CD14-positive monocyte (primary cell): Measurements from ENCODE around the gene HSPB2. TPM values are rescaled to one million over a fixed set of nuclear protein-coding genes. Genes with fewer than 3 reads are reported as not detected.
A peak's percentile ranks its signal among the peaks of the same experiment; 100 is the strongest.

ENCODE experiments used
- DNase-seq, 3 donors: peaks; one replicate each; pipeline ENCODE4 v3.0.0-alpha.2; 2011 to 2022
- H2AFZ ChIP-seq: 2 replicates; pipeline ENCODE4 v1.6.0; 2012; ENCODE audit warnings: mild to moderate bottlenecking, low read depth, low read length, inconsistent platforms; ENCODE audit not compliant: insufficient read depth, poor library complexity, severe bottlenecking
- H3K27ac ChIP-seq, 2 donors: 1 replicate in 1 of 2; 2 replicates in 1 of 2; pipeline ENCODE4 v1.5.1; 2012 to 2013; ENCODE audit warnings: low read length in 2 of 2, control low read depth in 1 of 2, inconsistent platforms in 1 of 2, low read depth in 1 of 2, mild to moderate bottlenecking in 1 of 2
- H3K27me3 ChIP-seq, 2 donors: one replicate each; pipeline versions ENCODE4 v1.6.0 to v1.6.1; 2011 to 2013; ENCODE audit warnings: low read length in 2 of 2; ENCODE audit not compliant: control insufficient read depth in 2 of 2, insufficient read depth in 2 of 2
- H3K36me3 ChIP-seq, 2 donors: replicated peaks in 1 of 2; 1 replicate in 1 of 2; 2 replicates in 1 of 2; pipeline versions ENCODE4 v1.5.1 to v1.6.1; 2012 to 2013; ENCODE audit warnings: low read length in 2 of 2, control low read depth in 1 of 2, inconsistent platforms in 1 of 2, mild to moderate bottlenecking in 1 of 2; ENCODE audit not compliant: insufficient read depth in 2 of 2, control insufficient read depth in 1 of 2
- H3K4me1 ChIP-seq, 2 donors: 1 replicate in 1 of 2; 2 replicates in 1 of 2; pipeline versions ENCODE4 v1.5.1 to v1.6.1; 2012 to 2013; ENCODE audit warnings: low read length in 2 of 2, control low read depth in 1 of 2, inconsistent platforms in 1 of 2, mild to moderate bottlenecking in 1 of 2, moderate library complexity in 1 of 2; ENCODE audit not compliant: insufficient read depth in 2 of 2, control insufficient read depth in 1 of 2
- H3K4me2 ChIP-seq: replicated peaks from 2 replicates; pipeline ENCODE3; 2012; ENCODE audit warnings: low read length, moderate library complexity, mild to moderate bottlenecking; ENCODE audit not compliant: poor library complexity, severe bottlenecking; ENCODE audit errors: extremely low read depth
- H3K4me3 ChIP-seq, 3 experiments: fragments of 200-600 bp in 1 of 3; sonication (generic) in 1 of 3; replicated peaks in 1 of 3; 1 replicate in 2 of 3; 2 replicates in 1 of 3; pipeline ENCODE4 v1.5.1; 2011 to 2013; ENCODE audit warnings: low read length in 3 of 3, mild to moderate bottlenecking in 3 of 3, control low read depth in 2 of 3, low read depth in 2 of 3, inconsistent platforms in 1 of 3, moderate library complexity in 1 of 3
- H3K79me2 ChIP-seq: 2 replicates; pipeline ENCODE4 v1.6.0; 2012; ENCODE audit warnings: mild to moderate bottlenecking, control low read depth, inconsistent platforms, low read length, moderate library complexity; ENCODE audit not compliant: insufficient read depth
- H3K9ac ChIP-seq: 2 replicates; pipeline ENCODE4 v1.6.0; 2017; ENCODE audit warnings: low read length, mild to moderate bottlenecking; ENCODE audit not compliant: insufficient read depth, poor library complexity, severe bottlenecking
- H3K9me3 ChIP-seq, 2 donors: replicated peaks in 1 of 2; 1 replicate in 1 of 2; 2 replicates in 1 of 2; pipeline versions ENCODE4 v1.5.1 to v1.6.1; 2012 to 2013; ENCODE audit warnings: low read length in 2 of 2, control low read depth in 1 of 2; ENCODE audit not compliant: control insufficient read depth in 1 of 2, insufficient read depth in 1 of 2
- H4K20me1 ChIP-seq: 2 replicates; pipeline ENCODE4 v1.6.0; 2012; ENCODE audit warnings: mild to moderate bottlenecking, low read length, control low read depth, moderate library complexity; ENCODE audit not compliant: insufficient read depth
- H3K27ac Mint-ChIP-seq, 7 donors: one replicate each; pipeline ENCODE4 v1.8.0; 2020; ENCODE audit warnings: mild to moderate bottlenecking in 7 of 7, mixed read lengths in 7 of 7, moderate library complexity in 6 of 7, inconsistent platforms in 2 of 7
- H3K27me3 Mint-ChIP-seq, 3 donors: one replicate each; pipeline ENCODE4 v1.8.0; 2021 to 2022; ENCODE audit warnings: low read depth in 3 of 3, mild to moderate bottlenecking in 3 of 3, mixed read lengths in 3 of 3, moderate library complexity in 3 of 3, inconsistent platforms in 1 of 3
- H3K36me3 Mint-ChIP-seq, 2 donors: one replicate each; pipeline ENCODE4 v1.8.0; 2020; ENCODE audit warnings: mixed read lengths in 2 of 2, inconsistent platforms in 1 of 2, mild to moderate bottlenecking in 1 of 2
- H3K4me1 Mint-ChIP-seq: one replicate; pipeline ENCODE4 v1.8.0; 2020; ENCODE audit warnings: mild to moderate bottlenecking, mixed read lengths
- H3K4me3 Mint-ChIP-seq, 2 donors: one replicate each; pipeline ENCODE4 v1.8.0; 2020; ENCODE audit warnings: mild to moderate bottlenecking in 2 of 2, mixed read lengths in 2 of 2, moderate library complexity in 1 of 2
- H3K9me3 Mint-ChIP-seq, 7 donors: one replicate each; pipeline ENCODE4 v1.8.0; 2020 to 2022; ENCODE audit warnings: mixed read lengths in 7 of 7, mild to moderate bottlenecking in 6 of 7, moderate library complexity in 6 of 7, inconsistent platforms in 2 of 7
- WGBS: methylation state at CpG from one replicate; pipeline ENCODE4 v1.1.5; 2013; ENCODE audit warnings: missing lambda C conversion rate; ENCODE audit not compliant: insufficient coverage; 5-methylcytosine and 5-hydroxymethylcytosine counted together
- intact Hi-C, 2 donors: fragments of 100-400 bp; cut with micrococcal nuclease; formaldehyde crosslinking; loops; one replicate each; pipeline versions ENCODE4 v1.15.0 to v1.15.1; 2023
- polyA plus RNA-seq, 3 donors: library from polyadenylated mRNA; depleted of rRNA in 1 of 3; unstranded in 2 of 3; stranded (reverse) in 1 of 3; fragments of 300-500 nt in 2 of 3; fragments of >200 nt in 1 of 3; fragmentation: Illumina TruSeq in 2 of 3; gene quantifications; 1 replicate in 2 of 3; 2 replicates in 1 of 3; pipeline ENCODE4 v1.2.3, GENCODE V29; 2012 to 2021
- TF ChIP-seq, protein P1 (sequence below): fragments of 200-600 bp; IDR thresholded peaks from one replicate; pipeline ENCODE4 v1.8.0; 2022; ENCODE audit warnings: antibody characterized with exemption, mild to moderate bottlenecking

Gene HSPB2
- polyA plus RNA-seq, 3 donors = not detected

DNA sequence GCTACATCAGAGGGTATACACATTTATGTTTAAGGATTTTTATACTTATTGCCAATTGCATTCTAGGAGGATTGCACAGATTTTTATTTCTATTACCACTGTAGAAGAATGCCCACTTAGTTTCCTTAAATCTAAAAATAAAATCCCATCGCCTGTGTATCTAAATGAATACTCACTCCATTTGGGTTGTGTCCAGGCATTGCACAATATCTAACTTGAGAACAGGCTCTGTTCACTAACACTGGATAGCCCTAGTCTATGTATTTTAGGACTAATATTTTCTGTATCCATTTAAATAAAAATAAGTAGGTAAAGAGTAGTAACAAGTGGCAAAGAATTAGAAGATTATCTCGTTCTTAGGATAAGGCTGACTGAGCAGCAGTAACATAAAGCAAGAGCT lies 10.3 kb downstream of the HSPB2 start:
- Histone ChIP-seq H3K9me3 (no peaks in the 10 kb centered on the region), H4K20me1 (no peaks in the 10 kb centered on the region), H3K4me2 (no peak overlapping the region), H3K79me2 (no peaks in the 10 kb centered on the region), H3K27ac (peak overlapping the region in 1 of 2 donors; percentile 1), H3K4me1 (peaks cover 26 to 41% of the 10 kb centered on the region in 2 donors), H3K36me3 (no peaks in the 10 kb centered on the region), H2AFZ (peak overlapping the region; percentile 46), H3K4me3 (no peak overlapping the region), H3K27me3 (no peaks in the 10 kb centered on the region), H3K9ac (no peak overlapping the region)
- peaks cover 0 to 4% of the 10 kb centered on the region in 2 donors for H3K36me3 Mint-ChIP-seq
- H3K9me3 Mint-ChIP-seq = peaks cover 0 to 2% (median 0%) of the 10 kb centered on the region in 7 donors
- peaks cover 0 to 9% (median 3%) of the 10 kb centered on the region in 3 donors for H3K27me3 Mint-ChIP-seq
- intact Hi-C loops = loop anchor here (10.0 kb wide), 2 partner anchors 162 to 1392 kb away; partner anchors contain the start of genes SDHD (in 1 of the 2), TIMM8B (in 1 of the 2) and TTC12 (in 1 of the 2)
- H3K4me3 Mint-ChIP-seq = no peak overlapping the region
- WGBS = 29% methylated on average over 1 of the region's 2 CpGs
- H3K27ac Mint-ChIP-seq = peak overlapping the region in 4 of 7 donors; percentile 18 to 70 (median 43)
- H3K4me1 Mint-ChIP-seq = peaks cover 33% of the 10 kb centered on the region
- TF ChIP-seq, protein P1, sequence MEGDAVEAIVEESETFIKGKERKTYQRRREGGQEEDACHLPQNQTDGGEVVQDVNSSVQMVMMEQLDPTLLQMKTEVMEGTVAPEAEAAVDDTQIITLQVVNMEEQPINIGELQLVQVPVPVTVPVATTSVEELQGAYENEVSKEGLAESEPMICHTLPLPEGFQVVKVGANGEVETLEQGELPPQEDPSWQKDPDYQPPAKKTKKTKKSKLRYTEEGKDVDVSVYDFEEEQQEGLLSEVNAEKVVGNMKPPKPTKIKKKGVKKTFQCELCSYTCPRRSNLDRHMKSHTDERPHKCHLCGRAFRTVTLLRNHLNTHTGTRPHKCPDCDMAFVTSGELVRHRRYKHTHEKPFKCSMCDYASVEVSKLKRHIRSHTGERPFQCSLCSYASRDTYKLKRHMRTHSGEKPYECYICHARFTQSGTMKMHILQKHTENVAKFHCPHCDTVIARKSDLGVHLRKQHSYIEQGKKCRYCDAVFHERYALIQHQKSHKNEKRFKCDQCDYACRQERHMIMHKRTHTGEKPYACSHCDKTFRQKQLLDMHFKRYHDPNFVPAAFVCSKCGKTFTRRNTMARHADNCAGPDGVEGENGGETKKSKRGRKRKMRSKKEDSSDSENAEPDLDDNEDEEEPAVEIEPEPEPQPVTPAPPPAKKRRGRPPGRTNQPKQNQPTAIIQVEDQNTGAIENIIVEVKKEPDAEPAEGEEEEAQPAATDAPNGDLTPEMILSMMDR = no peak
- DNase-seq = peak in 2 of 3 donors; percentile 26 to 43

DNA sequence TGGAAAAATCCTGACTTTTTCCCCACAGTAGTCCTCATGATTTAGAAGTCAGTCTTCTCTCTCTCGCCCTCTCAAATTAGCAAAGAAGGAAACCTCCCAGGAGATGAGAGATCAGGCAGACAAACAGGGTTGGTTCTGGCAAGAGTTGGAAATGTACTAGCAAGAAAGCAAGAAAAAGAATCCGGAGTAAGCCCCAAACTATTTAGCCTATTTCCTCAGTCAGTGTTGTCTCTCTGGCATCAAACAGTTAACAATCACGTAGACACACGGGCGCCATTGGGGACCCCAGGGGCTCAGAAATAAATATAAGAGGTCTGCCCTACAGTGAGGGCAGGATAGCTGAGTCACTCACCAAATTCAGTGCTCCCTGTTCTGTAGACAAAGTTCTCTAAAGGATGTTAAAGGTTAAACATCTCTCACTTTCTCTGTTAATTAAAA lies 10.8 kb downstream of the HSPB2 start:
- TF ChIP-seq, protein P1 = no peak
- H3K36me3 ChIP-seq = no peaks in the 10 kb centered on the region
- peak overlapping the region in 1 of 2 donors; percentile 1 for H3K27ac ChIP-seq
- H3K4me1 ChIP-seq = peaks cover 26 to 41% of the 10 kb centered on the region in 2 donors
- H3K9me3 ChIP-seq = no peaks in the 10 kb centered on the region
- H3K4me3 Mint-ChIP-seq = no peak overlapping the region
- no peak for DNase-seq
- H4K20me1 ChIP-seq = no peaks in the 10 kb centered on the region
- H2AFZ ChIP-seq = peak overlapping the region; percentile 46
- peaks cover 0 to 9% (median 3%) of the 10 kb centered on the region in 3 donors for H3K27me3 Mint-ChIP-seq
- H3K9me3 Mint-ChIP-seq = peaks cover 0 to 2% (median 0%) of the 10 kb centered on the region in 7 donors
- H3K79me2 ChIP-seq = no peaks in the 10 kb centered on the region
- H3K9ac ChIP-seq = no peak overlapping the region
- intact Hi-C loops = loop anchor here (10.0 kb wide), 2 partner anchors 161 to 1391 kb away; partner anchors contain the start of genes SDHD (in 1 of the 2), TIMM8B (in 1 of the 2) and TTC12 (in 1 of the 2)
- peaks cover 33% of the 10 kb centered on the region for H3K4me1 Mint-ChIP-seq
- H3K27ac Mint-ChIP-seq = peak overlapping the region in 6 of 7 donors; percentile 21 to 87 (median 60)
- WGBS = 56% methylated on average over 3 of the region's 5 CpGs
- H3K27me3 ChIP-seq = no peaks in the 10 kb centered on the region
- no peak overlapping the region for H3K4me2 ChIP-seq
- H3K36me3 Mint-ChIP-seq = peaks cover 0 to 4% of the 10 kb centered on the region in 2 donors
- no peak overlapping the region for H3K4me3 ChIP-seq
